Measurements from ENCODE around the gene ZNF282. TPM values are rescaled to one million over a fixed set of nuclear protein-coding genes. Genes with fewer than 3 reads are reported as not detected.

ZNF282 gene
- total and polyA plus RNA-seq, 12 donors, result 6.7 to 19.9 (median 12.3) TPM

- DNase-seq (no peak), ATAC-seq (no peak)
- H3K4me1 ChIP-seq, result peaks cover 0 to 8% (median 0%) of the 10 kb centered on the region in 9 donors
- intact Hi-C loops (cut with DNase I), result no loop called here
- WGBS, 2 donors, result 61 to 86% methylated on average over 5 of the region's 5 CpGs
- H3K36me3 ChIP-seq, result peaks cover 0 to 98% (median 22%) of the 10 kb centered on the region in 9 donors
- no peaks in the 10 kb centered on the region for H3K9me3 ChIP-seq
- H3K27me3 ChIP-seq, result no peaks in the 10 kb centered on the region
- TF ChIP-seq CTCF (IDR thresholded peaks at IDR 0.05), result no peak
- H3K27ac ChIP-seq, result no peak overlapping the region
- H3K4me3 ChIP-seq, result no peak overlapping the region
Measured at GRCh38 chr7:149161241-149161848, 34.0 kb upstream of the ZNF282 start.

- no peak for ATAC-seq
- no peak for TF ChIP-seq CTCF (IDR thresholded peaks at IDR 0.05)
Measured at GRCh38 chr7:149166142-149166541, 29.2 kb upstream of the ZNF282 start.

GRCh38 chr7:149166630-149167352, 28.6 kb upstream of the ZNF282 start:
- Histone ChIP-seq H3K4me1 (peaks cover 0 to 1% (median 0%) of the 10 kb centered on the region in 9 donors), H3K27ac (no peak overlapping the region), H3K36me3 (peaks cover 0 to 100% (median 54%) of the 10 kb centered on the region in 9 donors), H3K9me3 (no peaks in the 10 kb centered on the region), H3K4me3 (no peak overlapping the region), H3K27me3 (no peaks in the 10 kb centered on the region)
- intact Hi-C loops (cut with DNase I), result no loop called here
- no peak for DNase-seq
- TF ChIP-seq CTCF (IDR thresholded peaks at IDR 0.05), result no peak
- no peak for ATAC-seq

More at GRCh38 chr7:149166142-149166541, 29.2 kb upstream of the ZNF282 start:
- no peaks in the 10 kb centered on the region for H3K27me3 ChIP-seq
- WGBS, 2 donors, result 54 to 61% methylated on average over 1 of the region's 1 CpG
- H3K36me3 ChIP-seq, result peaks cover 0 to 100% (median 53%) of the 10 kb centered on the region in 9 donors
- H3K4me3 ChIP-seq, result no peak overlapping the region
- DNase-seq, result no peak
- peaks cover 0 to 5% (median 0%) of the 10 kb centered on the region in 9 donors for H3K4me1 ChIP-seq
- H3K9me3 ChIP-seq, result no peaks in the 10 kb centered on the region
- no peak overlapping the region for H3K27ac ChIP-seq
- intact Hi-C loops (cut with DNase I), result no loop called here

GRCh38 chr7:149171892-149172533, 23.3 kb upstream of the ZNF282 start:
- WGBS, 2 donors, result 81 to 84% methylated on average over 9 of the region's 9 CpGs
- Histone ChIP-seq H3K27me3 (no peaks in the 10 kb centered on the region), H3K9me3 (no peaks in the 10 kb centered on the region), H3K4me3 (no peak overlapping the region), H3K4me1 (peaks cover 0 to 7% (median 0%) of the 10 kb centered on the region in 9 donors), H3K27ac (no peak overlapping the region), H3K36me3 (peaks cover 0 to 100% (median 46%) of the 10 kb centered on the region in 9 donors)
- DNase-seq (no peak), ATAC-seq (no peak)
- intact Hi-C loops (cut with DNase I), result no loop called here
- TF ChIP-seq CTCF (IDR thresholded peaks at IDR 0.05), result no peak
